Measurements from ENCODE around the gene WDCP.
"Not testable (repeated sequence)": the region's sequence is repeated elsewhere in the genome, so short reads cannot be mapped to it uniquely, and the experiment has no call there.

The WDCP gene, protein sequence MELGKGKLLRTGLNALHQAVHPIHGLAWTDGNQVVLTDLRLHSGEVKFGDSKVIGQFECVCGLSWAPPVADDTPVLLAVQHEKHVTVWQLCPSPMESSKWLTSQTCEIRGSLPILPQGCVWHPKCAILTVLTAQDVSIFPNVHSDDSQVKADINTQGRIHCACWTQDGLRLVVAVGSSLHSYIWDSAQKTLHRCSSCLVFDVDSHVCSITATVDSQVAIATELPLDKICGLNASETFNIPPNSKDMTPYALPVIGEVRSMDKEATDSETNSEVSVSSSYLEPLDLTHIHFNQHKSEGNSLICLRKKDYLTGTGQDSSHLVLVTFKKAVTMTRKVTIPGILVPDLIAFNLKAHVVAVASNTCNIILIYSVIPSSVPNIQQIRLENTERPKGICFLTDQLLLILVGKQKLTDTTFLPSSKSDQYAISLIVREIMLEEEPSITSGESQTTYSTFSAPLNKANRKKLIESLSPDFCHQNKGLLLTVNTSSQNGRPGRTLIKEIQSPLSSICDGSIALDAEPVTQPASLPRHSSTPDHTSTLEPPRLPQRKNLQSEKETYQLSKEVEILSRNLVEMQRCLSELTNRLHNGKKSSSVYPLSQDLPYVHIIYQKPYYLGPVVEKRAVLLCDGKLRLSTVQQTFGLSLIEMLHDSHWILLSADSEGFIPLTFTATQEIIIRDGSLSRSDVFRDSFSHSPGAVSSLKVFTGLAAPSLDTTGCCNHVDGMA

DNA sequence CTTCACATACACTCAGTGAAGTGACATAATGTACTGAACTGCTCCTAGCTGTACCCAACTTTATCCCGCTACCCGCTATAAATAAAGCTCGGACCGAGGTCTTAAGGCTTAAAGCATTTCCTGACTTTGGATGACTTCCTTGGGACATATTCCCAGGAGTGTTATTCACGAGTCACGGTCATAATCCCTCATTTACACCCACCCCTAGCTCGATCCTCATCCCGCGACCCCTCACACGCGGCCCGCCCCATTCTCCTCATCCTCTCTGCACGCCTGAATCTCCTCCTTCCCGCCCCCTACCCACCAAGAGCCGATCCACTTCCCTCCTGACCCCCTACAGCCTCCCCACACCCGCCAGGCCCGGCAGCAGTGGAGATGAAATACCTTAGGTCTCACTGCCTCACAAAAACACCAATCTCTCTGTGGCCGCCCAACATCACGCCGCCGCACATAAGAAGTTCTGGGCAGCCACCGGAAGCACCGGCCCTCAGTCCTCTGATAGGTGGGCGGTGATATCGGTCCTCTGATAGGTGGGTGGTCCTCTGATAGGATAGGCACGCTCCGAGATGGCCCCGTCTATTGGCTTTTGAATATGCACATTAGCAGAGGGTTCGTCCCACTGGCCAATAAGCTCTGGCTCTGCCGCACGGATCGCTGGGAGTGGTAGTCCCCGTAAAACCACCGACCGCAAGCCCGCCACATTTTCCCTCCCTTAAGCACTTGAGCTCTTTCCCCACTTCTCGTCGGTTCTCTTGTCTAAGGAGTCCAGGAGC lies at the start of gene WDCP:
WDCP (minus strand) TSS at position 462 of the 773 bp plus-strand sequence. CDS start 7,897 bp downstream, outside the sequence.
- peak; percentile 99 for DNase-seq

- not testable (repeated sequence) for DNase-seq
Measured at GRCh38 chr2:24095171-24095677, 48.0 kb upstream of the WDCP start.

- DNase-seq, result not testable (repeated sequence)
Measured at GRCh38 chr2:24093270-24093669, 46.1 kb upstream of the WDCP start.

DNA sequence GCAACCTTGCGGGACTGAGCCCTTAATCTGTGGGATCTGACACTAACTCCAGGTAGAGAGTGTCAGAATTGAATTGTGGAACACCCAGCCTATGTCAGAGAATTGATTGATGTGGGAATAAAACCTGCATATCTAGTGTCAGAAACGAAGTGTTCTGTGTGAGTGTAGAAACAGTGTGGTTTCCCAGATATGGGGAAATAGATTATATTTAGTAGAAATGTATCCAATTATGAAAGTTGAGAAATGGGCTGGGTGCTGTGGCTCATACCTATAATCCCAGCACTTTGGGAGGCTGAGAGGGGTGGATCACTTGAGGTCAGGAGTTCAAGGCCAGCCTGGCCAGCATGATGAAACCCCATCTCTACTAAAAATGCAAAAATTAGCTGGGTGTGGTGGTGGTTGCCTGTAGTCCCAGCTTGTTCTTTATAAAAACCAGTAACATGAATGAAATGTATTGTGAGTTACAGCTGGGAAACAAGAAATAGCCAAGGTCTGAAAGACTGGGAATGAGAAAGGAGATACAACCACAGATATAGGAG lies 41.7 kb upstream of the WDCP start:
- DNase-seq, result no peak

DNA sequence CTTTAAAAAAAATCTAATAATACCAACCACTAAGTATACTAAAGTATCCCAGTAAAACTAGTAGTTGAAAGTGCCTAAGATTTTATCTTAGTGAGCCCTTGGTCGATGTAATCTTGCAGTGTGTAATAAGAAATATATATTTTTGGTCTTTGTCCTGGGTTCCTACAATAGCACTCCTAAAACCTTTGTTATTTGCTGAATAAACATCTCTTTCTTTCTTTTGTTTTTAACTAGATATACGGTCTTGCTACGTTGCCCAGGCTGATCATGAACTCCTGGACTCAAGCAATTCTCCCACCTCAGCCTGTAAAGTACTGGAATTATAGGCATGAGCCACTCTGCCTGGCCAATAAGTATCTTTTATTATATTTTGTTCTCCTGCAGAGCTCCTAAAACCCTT lies 39.8 kb upstream of the WDCP start:
- DNase-seq, result no peak

DNA sequence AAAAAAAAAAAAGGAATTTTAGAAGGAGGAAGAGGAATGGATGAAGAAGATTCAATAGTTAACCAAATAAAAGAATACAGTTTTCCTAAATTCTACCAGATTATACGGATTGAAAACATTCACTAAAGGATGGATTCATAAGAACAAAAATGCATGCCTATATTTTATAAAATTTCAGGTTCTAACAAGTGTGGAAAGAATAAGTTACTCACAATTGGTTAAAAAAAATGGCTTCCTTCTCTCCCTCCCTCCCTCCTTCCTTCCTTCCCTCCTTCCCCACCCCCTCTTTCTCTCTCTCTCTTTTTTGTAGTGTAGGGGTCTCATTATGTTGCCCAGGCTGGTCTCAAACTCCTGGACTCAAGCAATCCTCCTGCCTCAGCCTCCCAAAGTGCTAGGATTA lies 39.0 kb upstream of the WDCP start:
- DNase-seq, result no peak

GRCh38 chr2:24085200-24085489 lies 38.0 kb upstream of the WDCP start:
- DNase-seq, result no peak

DNA sequence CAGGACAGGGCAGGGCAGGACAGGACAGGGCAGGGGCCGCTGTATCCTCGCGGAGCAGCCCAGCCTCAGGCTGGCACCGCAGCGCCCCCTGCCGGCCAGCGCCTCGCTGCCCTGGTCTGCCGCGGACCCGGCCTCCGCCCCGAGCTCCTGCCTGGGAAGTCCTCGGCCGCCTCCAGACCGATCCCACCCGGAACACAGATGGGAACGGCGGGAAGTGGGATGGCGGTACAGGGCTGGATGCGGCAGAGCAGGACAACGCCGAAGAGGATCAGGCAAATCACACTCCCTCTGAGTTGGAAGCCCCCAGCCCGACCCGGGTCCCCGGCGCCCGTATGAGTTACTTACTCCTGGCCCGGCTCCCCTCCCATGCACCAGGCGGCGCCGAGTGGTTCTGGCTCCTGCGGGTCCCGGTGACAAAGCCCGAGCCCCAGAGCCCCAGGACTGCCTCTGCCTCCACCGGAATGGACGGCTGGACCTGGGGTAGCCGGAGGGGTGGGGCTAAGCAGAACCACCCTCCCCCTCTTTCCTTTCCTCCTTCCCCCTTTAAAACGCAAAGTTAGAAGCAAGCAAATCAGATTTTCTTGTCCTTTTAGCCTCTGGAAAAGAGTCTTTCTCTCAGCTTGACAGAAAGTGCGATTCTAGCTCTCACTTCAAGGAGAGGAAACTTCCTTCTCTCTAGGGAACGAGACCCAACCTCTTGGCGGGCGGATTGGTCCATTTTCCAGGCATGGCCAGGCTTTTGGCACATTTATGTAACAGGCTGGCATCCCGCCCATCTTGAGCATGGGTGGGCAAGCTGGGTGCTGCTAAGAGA lies 37.4 kb upstream of the WDCP start, which contains the start of gene TP53I3:
TP53I3 (minus strand) TSS at position 449 of the 814 bp plus-strand sequence. CDS start 508 bp downstream, outside the sequence.
- DNase-seq, result peak; percentile 90

DNA sequence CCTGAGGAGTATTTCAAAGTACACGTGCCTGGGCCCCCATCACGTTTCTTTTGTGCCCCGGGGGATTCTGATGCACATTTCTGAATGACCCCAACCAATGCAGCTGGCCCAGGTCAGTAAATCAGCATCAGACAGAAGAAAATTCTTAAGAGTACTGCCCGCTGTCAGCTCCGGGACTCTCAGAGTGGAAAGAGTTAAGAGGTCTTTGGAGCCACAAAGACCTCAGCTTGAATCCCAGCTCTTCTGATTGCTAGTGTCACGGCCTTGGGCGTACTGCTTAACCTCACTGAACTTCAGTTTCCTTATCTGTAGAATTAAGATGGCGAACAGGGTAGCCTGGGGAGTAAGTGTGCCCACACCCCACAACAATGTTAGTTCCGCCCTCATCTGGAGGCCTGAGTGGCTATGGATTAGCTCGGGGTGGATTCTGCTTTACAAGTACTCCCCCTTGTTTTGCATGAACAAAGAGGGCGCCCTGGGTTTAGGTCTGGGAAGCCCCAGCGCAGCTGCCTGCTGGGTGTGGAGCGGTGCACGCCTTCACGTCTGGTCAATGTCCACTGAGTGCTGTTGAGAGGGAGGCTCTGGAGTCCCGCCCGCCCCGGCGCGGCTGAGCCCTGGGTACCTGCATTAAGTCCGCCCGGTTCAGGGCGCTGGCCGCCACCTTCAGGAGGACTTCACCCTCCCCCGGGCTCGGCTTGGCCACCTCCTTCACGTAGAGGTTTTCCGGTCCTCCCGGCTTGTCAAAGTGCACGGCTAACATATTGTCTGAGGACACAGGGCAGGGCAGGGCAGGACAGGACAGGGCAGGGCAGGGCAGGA lies 36.6 kb upstream of the WDCP start:
- peak; percentile 84 for DNase-seq

DNA sequence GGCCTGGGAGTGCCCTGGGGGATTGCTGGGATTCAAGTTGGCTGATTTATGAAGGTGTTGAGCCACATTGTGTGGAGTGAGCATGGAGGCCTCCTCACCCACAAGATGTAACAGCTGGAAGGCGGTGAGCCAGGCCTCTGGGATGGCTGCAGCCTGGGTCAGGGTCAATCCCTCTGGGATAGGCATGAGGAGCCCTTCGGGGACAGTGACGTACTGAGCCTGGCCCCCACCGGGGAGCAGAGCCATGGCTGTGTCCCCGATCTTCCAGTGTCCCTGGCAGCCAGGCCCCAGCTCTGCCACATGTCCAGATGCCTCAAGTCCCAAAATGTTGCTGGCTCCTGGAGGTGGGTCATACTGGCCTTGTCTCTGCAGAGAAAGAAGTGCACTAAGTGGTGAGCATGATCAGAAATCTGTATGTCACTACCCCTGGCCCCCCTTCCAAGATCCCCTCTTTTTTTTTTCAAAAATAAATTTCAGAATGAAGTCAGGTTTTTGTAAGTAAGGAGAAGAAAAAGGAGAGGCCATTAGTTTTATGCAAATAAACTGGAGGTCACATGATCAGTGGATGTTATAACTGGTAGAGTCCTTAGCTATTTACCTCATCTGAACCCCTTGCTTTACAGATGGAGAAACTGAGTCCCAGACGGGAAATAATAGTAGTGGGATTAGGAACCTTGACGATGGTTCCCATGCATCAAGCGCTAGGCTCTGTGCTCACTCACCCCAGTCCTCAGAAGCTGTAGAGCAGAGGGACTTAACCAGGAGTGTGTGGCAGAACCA lies 35.8 kb upstream of the WDCP start:
- no peak for DNase-seq

DNA sequence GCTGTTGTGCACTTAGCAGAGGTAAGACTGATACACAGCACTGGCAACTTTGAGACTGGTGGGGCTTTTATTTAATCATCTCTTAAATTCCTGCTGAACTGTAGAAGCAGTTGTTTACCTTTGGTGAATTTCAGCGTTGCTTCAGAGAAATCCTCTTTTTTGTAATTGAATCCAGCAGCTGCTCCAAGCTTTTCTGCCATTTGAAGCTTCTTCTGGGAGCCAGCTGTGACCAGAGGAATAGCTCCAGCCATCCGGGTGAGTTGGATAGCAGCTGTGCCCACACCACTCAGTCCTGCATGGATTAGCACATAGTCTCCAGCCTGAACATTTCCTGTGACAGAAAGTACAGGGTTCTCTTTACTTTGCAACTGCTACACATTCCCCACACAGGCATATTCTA lies 33.5 kb upstream of the WDCP start:
- no peak for DNase-seq

GRCh38 chr2:24077879-24078278 lies 30.7 kb upstream of the WDCP start:
- DNase-seq, result no peak

GRCh38 chr2:24077535-24077877 lies 30.3 kb upstream of the WDCP start:
- no peak for DNase-seq

- peak; percentile 33 for DNase-seq
Measured at GRCh38 chr2:24076849-24077534, 29.8 kb upstream of the WDCP start.

- DNase-seq, result peak; percentile 99
Measured at GRCh38 chr2:24075915-24076848, 29.0 kb upstream of the WDCP start, which contains the start of gene SF3B6. SF3B6 (minus strand) TSS chr2:24076326; CDS start chr2:24076229, 97 bp downstream.

GRCh38 chr2:24075259-24075658 lies 28.1 kb upstream of the WDCP start:
- DNase-seq, result no peak

GRCh38 chr2:24073816-24074215 lies 26.6 kb upstream of the WDCP start:
- DNase-seq, result no peak

DNA sequence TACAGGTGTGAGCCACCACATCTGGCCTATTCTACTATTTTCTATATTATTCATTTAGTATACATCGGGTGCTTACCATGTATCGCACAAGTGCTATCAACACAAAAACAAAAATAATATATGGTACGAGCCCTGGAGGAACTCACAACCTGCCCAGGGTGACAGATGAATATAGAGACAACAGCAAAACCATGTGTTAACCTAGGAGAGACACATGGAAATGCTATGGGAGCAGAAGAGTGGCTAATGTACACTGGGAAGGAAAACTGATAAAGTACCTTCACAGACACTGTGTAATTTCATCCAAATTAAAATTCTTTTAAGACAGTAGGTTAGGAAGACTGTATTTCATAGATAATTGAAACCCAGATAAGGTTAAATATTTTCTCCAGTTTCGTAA lies 25.1 kb upstream of the WDCP start:
- no peak for DNase-seq

DNA sequence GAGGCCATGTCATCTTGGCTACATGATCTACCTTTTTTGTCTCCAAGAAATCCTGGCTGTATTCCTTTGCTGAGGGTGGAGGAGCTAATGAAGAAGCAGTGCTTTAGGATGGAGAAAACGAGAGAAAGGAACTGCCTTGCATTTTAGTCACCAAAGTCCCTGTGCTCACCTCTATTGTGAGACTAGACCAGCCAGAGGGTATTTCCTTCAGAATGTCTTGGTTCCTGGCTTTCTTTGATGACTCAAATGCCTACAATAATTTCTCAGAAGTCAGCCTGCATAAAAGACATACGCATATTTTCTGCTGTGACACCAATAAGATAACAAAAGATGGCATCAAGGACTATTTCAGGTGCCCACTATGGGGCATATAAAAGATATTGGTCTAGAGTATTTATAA lies 18.1 kb upstream of the WDCP start:
- no peak for DNase-seq

Data from EL (cell line).